GM12878 (cell line): ENCODE data around the gene LIM2. TPM values are rescaled to one million over a fixed set of nuclear protein-coding genes. Genes with fewer than 3 reads are reported as not detected.

Experiments used
- SMARCA5 ChIP-seq: fragments of 450-650 bp; IDR thresholded peaks from 2 replicates; pipeline ENCODE4 v1.6.1; 2017; ENCODE audit warnings: mild to moderate bottlenecking
- TARDBP ChIP-seq: IDR thresholded peaks from 2 replicates; pipeline ENCODE4 v1.6.1; 2016; ENCODE audit warnings: borderline replicate concordance
- polyA plus RNA-seq, 11 experiments: library from polyadenylated mRNA; depleted of rRNA in 4 of 11; unstranded in 6 of 11; stranded (reverse) in 5 of 11; fragments of >200 nt; fragmentation: Nextera tagmentation in 4 of 11; fragmentation: Illumina TruSeq in 1 of 11; extraction: Ambion mirVana in 4 of 11; extraction: Trizol in 1 of 11; gene quantifications; 1 replicate in 1 of 11; 2 replicates in 10 of 11; pipeline versions ENCODE4 v1.2.1 to v1.2.3, GENCODE V29; 2011 to 2016; ENCODE audit warnings: inconsistent platforms in 2 of 11, missing spikeins in 2 of 11, low read depth in 1 of 11
- total RNA-seq, 4 experiments: library from RNA; depleted of rRNA in 3 of 4; stranded (reverse); fragments of >200 nt in 3 of 4; fragmentation: Illumina TruSeq in 1 of 4; extraction: Trizol in 1 of 4; gene quantifications; 2 replicates each; pipeline versions ENCODE4 v1.2.1 to v1.2.3, GENCODE V29; 2013 to 2021
- TF ChIP-seq, protein P1 (sequence below): fragments of 450-650 bp; IDR thresholded peaks from 2 replicates; pipeline ENCODE4 v1.6.1; 2016; ENCODE audit warnings: mild to moderate bottlenecking, moderate library complexity, borderline replicate concordance
- TF ChIP-seq, protein P2 (sequence below): IDR thresholded peaks from 2 replicates; pipeline ENCODE4 v1.6.1; 2012; ENCODE audit warnings: low read depth, low read length, improper control_type of control experiment
- TF ChIP-seq, protein P3 (sequence below): IDR thresholded peaks from 2 replicates; pipeline ENCODE4 v1.6.1; 2012; ENCODE audit warnings: low read depth, low read length, improper control_type of control experiment
- TF ChIP-seq, protein P4 (sequence below): IDR thresholded peaks from 2 replicates; pipeline ENCODE4 v1.6.1; 2011; ENCODE audit warnings: low read depth, mild to moderate bottlenecking, low read length, moderate library complexity, borderline replicate concordance; ENCODE audit errors: extremely low read depth

LIM2 gene
- total and polyA plus RNA-seq, 10 of the 15 experiments (the other 5 are each of a cell fraction or from before 2014, with no cell fraction given) = not detected

DNA sequence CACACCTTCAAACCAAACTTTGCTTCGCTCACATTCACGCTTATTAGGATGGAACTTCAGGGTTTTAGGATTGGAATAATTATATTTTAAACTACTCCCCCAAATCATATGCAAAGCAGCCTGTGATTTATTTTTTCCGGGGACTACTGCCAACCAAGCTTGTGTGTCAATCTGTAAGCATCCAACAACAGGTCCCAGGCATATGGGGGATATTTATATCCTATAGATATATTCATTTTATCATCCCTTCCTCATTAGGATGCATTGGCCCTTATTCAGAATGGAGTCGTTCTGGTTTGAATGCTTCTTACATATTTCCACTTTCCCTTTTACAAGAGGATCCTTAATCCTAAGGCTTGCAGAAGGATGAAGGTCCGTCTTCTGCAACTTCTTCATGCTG lies 11.5 kb upstream of the LIM2 start (continued):
- TF ChIP-seq, protein P1, sequence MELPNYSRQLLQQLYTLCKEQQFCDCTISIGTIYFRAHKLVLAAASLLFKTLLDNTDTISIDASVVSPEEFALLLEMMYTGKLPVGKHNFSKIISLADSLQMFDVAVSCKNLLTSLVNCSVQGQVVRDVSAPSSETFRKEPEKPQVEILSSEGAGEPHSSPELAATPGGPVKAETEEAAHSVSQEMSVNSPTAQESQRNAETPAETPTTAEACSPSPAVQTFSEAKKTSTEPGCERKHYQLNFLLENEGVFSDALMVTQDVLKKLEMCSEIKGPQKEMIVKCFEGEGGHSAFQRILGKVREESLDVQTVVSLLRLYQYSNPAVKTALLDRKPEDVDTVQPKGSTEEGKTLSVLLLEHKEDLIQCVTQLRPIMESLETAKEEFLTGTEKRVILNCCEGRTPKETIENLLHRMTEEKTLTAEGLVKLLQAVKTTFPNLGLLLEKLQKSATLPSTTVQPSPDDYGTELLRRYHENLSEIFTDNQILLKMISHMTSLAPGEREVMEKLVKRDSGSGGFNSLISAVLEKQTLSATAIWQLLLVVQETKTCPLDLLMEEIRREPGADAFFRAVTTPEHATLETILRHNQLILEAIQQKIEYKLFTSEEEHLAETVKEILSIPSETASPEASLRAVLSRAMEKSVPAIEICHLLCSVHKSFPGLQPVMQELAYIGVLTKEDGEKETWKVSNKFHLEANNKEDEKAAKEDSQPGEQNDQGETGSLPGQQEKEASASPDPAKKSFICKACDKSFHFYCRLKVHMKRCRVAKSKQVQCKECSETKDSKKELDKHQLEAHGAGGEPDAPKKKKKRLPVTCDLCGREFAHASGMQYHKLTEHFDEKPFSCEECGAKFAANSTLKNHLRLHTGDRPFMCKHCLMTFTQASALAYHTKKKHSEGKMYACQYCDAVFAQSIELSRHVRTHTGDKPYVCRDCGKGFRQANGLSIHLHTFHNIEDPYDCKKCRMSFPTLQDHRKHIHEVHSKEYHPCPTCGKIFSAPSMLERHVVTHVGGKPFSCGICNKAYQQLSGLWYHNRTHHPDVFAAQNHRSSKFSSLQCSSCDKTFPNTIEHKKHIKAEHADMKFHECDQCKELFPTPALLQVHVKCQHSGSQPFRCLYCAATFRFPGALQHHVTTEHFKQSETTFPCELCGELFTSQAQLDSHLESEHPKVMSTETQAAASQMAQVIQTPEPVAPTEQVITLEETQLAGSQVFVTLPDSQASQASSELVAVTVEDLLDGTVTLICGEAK = no peak
- TF ChIP-seq, protein P2, sequence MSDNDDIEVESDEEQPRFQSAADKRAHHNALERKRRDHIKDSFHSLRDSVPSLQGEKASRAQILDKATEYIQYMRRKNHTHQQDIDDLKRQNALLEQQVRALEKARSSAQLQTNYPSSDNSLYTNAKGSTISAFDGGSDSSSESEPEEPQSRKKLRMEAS = no peak
- TF ChIP-seq TARDBP (no peak), SMARCA5 (no peak)
- TF ChIP-seq, protein P3, sequence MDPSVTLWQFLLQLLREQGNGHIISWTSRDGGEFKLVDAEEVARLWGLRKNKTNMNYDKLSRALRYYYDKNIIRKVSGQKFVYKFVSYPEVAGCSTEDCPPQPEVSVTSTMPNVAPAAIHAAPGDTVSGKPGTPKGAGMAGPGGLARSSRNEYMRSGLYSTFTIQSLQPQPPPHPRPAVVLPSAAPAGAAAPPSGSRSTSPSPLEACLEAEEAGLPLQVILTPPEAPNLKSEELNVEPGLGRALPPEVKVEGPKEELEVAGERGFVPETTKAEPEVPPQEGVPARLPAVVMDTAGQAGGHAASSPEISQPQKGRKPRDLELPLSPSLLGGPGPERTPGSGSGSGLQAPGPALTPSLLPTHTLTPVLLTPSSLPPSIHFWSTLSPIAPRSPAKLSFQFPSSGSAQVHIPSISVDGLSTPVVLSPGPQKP = no peak
- TF ChIP-seq, protein P4, sequence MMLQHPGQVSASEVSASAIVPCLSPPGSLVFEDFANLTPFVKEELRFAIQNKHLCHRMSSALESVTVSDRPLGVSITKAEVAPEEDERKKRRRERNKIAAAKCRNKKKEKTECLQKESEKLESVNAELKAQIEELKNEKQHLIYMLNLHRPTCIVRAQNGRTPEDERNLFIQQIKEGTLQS = no peak
